GM19395 (cell line): Measurements from ENCODE around the gene LOXHD1.

Experiments used
- ATAC-seq: cut with Tn5 transposase; IDR thresholded peaks from one replicate; pipeline ENCODE4 v1.9.1; 2021; ENCODE audit warnings: mild to moderate bottlenecking, moderate library complexity; ENCODE audit not compliant: unreplicated experiment

Gene LOXHD1

DNA sequence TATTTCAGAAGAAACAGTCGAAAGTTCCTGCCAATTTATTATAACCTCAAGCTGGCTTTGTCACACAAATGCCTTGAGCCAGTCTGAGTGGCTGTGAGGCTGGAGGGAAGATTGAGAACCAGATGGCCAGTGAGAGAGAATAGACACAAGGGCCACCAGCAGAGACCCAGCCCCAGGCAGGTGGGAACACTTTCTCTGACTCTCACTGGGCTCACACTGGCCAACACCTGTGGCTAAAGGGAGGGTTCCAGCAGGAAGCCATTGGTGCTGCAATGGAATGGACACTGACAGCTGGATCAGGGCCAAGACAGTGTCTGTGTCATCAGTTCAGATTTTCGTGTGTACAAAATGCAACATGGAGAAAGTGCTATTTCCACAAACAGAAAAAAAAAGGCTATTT is 29.9 kb downstream of the LOXHD1 start:
- ATAC-seq, result no peak

DNA sequence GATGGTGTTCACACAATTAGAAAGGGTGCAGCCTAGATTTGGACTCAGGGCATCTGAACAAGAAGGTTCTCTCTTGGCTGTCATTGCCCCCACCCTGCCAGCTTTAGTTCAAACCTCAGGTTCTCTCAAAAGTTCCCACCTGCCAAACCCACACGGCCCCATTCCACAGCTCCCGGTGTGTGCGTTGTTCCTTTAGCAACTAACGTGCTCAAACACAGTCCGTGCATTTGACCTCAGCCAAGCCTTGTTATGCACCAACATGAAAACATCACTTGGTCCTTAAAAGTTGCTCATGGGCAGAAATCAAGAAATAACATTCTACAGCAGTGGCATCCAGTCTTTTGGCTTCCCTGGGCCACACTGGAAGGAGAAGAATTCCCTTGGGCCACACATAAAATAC is 32.0 kb downstream of the LOXHD1 start:
- ATAC-seq, result no peak

DNA sequence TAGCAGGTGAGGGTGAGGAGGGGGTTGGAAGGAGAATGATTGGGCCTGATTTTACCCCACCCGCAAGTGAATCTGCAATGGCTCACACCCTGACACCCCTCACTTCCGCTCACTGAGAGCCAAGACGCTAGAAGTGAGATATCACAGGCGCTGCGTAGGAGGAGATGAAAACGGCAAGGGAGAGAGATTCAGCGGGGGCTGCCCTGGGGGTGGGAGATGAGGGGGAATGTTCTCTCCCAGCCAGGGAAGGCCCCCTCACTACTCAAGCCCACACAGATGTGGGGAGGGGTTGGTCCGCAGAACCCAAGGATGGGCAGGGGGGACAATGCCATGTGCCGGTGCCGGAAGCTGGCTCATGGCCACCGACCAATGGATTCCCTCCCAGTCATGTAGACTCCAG is 32.9 kb downstream of the LOXHD1 start:
- no peak for ATAC-seq

DNA sequence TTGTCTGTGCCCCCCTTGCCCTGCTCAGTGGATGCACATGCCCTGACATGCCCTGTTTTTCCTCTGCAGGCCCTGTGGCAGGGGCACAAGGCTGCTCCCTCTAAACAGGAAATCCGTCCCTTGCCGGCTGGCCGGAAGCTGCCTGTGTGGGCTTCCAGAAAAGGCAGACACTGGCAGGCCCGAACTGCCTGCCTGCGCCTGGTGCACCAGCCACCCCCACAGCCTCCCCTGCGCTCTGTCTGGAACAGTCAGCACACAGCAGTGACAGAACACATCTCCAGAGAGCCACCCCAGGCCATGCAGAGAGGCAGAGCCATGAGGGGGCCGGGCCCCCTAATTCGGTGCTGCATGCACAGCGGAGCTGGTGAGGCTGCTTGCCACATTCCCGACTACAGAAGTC is 33.5 kb downstream of the LOXHD1 start:
- ATAC-seq, result no peak

DNA sequence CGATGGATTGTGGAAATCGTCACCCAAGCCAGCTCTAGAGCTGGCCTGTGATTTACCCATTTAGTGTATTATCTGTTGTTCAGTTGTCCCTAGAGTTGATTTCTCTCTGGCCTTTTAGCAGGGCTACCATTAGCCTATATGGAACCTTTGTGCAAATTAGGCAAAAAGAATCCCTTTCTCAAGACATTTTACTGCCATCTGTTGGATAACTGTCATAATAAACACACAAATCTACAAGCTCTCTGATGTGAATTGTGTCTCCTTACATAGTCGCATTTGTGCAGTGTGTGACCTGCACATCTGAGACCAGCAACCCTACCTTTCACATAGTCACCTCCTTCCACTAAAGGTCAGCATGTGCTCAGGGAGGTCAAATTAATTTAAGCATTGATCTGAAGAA is 34.0 kb downstream of the LOXHD1 start:
- no peak for ATAC-seq

DNA sequence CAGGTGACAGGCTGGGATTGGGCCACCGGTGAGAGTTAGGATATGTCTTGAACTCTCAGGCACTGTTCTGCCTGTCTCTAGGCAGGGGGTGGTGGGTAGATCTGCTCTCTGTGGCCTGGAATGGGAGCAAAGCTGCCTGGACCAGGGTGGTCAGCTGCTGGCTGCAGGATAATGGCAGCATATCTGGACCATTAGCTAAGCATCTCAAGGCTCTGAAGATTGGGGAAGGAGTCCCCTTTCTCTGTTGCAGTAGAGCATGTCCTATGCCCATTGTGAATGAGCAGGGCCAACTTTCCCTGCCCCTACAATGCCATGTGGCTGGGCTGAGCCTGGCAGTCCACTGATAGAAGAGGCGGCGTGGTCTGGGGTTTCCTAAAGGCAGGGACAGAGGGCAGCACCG is 34.6 kb downstream of the LOXHD1 start:
- ATAC-seq, result no peak

DNA sequence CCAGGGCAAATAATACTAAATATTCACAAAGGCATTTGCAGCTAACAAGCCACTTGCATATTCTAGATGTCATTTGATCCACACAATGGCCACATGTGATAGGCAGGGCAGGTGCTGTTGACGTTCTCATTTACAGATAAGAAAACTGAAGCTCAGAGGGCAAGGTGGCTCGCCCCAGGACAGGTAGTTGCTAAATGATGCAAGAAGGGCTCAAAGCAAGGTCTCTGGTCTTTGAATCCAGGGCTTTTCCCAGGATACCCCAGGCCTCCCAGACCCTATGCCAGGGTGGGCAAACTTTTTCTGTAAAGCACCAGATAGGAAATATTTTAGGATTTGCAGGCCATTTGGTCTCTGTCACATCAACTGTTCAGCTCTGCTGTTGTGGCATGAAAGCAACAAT is 35.1 kb downstream of the LOXHD1 start:
- no peak for ATAC-seq

DNA sequence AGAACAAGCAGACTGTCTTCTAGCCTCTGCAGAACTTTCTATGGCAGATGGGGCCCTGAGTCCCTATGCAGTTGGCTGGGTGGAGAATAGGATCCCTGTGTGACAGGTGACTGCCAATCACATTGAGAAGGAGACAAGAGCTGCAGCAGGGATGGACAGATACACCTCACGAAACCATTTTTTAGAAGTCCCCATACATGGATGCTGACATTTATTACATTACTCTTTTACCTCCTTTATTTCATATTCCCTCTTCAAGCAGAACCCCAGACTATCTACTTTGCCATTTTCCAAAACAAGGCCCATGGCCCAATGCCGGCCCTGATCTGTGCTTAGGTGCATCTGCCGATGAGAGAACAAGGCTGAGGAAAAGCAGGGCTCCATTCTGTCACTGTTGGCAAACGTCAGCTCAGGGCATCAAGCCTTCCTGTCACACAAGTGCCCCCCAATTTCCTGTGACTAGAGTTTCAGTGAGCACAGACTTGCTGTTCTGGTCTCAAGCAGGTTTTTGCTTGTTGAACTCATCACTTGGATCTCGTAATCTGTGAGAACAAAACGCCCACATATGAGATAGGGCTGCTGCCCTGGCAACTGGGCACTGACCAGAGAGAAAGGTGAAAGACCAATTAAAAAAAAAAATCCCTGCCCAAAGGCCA is 35.8 kb downstream of the LOXHD1 start:
- ATAC-seq, result no peak

DNA sequence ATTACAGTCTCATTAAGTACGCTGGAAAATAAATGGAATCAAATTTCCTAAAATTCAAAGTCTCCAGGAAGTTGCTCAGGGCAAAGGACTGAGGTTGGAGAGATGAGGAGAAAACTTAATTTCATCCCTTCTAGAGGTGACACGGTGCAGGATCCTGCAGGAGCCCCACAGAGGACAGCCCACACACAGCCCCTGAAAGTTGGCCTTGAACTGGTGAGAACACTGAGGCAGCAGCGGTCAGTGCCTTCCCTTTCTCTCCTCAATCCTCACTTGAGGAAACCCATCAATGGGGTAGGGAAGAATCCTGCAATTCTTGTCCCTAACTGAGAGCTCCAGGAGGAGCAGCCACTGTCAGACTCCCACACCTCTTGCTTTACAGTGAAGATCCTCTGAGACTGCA is 37.5 kb downstream of the LOXHD1 start:
- no peak for ATAC-seq

DNA sequence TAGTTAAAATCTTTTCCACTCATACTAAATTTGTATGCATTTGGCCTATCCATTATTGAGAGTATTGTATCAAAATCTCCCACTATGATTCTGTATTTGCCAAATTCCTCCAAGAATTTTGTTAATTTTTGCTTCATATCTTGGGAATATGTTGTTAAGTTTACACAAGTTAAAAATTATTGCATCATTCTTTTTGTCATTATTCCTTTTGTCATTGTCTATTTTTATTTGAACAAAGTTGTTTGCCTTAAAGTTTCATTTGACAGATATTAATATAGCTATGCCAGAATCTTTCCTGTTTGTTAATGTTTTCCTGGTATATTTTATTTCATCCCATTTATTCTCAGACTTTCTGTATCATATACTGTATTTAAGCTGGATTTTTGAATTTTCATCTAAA is 41.3 kb downstream of the LOXHD1 start:
- ATAC-seq, result no peak

DNA sequence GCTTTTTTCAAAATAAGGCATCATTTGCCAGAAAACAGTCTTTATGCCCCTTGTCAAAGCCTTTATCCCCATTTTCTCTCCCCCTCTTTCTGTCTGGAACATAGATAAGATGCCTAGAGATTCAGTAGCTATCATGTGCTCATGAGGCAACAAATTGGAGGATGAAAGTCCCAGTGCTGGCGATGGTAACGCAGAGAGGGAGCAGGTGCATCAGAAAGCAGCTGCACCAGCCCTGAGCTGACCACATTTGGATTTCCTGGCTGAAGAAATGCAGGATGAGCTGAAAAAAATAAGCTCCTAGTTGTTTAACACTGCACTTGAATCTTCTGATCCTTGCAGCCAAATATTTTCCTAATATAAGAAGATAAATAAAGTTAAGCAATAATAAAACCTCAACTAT is 48.0 kb downstream of the LOXHD1 start:
- no peak for ATAC-seq

DNA sequence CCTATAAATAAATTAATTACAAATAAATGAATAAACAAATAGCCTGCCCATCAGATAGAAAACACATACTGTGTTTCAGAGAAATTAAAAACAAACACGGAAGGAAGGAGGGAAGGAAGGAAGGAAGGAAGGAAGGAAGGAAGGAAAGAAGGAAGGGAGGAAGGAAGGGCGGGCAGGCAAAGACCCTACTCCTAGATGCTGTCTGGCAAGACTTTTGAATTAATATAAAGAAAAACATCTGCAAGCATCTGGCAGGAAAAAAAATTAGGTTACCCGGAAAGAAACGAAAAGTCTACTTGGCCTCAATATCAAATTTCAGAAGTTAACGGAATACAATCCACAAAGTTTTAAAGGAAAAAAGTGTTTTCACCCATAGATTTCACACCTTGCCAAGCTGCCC is 49.1 kb downstream of the LOXHD1 start:
- ATAC-seq, result no peak

DNA sequence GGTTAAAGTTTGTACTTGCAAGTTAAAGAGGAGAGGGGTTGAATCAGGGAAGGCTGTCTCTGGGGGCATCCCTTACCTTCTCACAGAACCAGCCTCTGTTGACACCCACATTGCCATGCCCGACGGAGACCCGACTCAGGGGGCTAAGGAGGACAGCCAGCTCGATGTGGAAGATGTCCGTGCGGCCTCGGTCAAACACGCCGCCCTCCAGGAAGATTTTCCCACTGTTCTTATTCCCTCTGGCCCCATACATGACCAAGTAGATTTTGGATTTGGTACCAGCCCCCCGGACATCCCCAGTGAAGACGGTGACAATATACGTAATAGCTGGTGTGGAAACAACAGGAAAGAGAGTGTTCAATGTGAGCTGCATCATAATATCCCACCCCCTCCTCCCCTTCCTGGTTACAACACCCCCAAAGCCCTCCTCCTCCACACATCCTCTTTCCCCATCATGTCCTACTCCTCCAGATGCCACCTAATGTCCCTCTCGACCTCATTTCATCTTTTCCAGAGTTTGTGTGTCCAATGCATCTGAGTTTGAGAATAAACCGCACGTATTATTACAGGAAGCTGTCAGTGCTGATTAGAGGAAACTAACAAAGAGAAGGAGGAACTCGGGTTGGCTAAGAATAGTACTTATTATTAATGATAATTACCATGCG is 55.7 kb downstream of the LOXHD1 start:
- no peak for ATAC-seq

DNA sequence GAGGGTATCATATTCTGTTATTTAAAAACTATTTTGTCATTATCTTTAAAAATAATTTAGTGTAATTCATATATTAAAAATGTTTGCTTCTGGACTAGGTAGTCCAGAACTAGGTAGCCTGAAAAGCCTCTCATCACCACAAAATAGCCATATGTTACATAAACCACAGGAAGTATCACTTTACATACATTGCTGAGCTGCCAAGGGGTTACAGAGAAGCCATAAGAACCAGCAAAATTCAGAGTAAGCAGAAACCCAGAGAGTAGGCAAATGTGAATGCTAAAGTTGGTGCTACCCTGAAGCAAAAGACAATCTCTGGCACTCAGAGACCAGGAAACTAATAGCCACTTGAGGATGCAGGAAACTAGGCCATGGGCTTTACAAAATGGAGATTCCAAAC is 60.9 kb downstream of the LOXHD1 start:
- no peak for ATAC-seq

DNA sequence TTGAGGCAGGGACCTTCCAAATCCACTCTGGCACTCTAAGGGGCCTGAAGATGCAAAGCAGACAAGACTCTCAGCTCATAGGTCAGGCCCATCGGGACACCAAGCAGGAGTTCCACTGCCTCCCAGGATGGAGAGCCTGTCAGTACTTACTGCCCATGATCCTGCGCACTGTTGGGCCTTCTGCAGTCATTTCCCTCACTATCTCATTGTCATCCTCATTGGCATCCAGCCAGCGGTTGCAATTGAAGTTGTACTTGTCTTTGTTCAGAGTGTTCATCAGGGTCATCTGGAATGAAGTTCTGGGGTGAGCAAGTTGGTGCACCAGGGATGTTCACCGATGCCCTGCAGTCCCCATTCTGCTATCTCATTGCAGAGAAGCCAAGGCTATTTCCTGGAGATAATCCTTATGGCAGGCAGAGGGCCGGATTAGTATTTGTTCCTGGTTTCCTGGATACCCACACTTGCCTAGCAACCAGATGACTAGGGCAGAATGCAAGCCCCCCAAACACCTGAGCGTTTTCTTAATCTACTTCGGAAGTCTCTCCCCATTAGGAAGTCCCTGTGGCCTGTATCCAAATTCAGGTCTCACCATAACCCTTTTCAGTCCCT is 65.1 kb downstream of the LOXHD1 start:
- ATAC-seq, result no peak

DNA sequence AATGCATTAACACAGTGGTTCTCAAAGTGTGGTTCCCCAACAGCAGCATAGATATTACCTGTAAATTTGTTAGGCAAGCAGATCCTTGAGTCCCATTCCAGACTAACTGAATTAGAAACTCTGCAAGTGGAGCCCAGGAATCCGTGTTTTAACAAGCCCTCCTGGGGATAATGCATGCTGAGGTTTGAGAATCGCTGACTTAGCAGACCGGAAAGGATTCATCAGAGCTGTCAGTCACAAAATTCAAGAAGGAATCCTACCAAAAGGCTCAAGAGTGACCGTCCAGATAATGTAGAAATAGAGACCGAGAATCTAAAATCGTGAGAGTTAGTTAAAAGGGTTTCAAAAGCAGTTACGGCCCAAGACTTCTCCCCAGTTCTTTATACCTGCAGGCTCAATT is 66.9 kb downstream of the LOXHD1 start:
- ATAC-seq, result no peak

DNA sequence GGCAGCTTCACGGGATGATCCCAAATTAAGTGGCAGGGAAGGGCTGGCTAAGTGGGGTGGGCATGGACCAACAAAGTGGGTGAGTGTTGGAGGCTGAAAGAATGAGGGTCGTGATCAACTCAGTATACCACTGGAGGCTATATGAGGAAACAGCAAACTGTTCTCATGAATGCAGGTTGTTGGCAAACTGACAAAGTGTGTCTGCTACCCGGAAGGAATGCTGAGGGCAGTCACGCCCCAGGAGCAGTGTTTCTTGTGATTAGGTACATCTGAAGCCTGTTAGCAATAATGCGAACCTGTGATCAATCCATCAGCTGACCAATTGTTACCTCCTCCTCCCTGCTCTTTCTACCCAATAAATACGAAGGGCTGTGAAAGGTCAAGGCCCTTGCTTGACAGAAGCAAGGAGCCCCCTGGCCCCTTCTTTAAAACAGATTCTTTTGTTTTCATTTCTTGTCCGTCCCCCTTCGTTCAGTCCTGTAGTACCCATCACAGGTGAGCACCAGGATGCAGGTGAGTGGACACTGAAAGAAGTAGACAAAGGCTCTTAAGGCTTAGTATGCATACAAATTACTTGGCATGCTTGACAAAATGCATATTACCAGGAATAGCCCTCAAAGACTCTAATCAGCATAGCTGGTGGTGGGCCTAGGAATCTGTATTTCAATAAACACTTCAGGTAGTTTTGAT is 67.9 kb downstream of the LOXHD1 start:
- ATAC-seq, result no peak

DNA sequence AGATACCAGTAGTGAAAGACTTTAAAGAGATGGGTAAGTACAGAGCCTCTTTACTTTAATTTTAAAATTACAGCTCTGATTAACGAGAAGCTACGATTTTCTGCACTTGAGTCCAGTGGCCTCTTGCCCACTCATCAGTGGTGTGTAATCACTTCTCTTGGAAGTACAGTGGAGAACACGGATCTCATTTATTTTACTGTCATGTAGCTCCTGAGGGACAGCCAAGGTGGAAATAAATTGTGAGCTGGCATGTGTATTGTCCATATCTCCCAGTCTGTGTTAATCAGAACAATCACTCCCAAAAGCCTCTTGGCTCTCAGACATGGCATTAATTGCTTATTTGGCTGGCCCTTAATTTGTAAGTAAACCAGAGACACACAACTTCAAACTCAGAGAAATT is 69.4 kb downstream of the LOXHD1 start:
- no peak for ATAC-seq

DNA sequence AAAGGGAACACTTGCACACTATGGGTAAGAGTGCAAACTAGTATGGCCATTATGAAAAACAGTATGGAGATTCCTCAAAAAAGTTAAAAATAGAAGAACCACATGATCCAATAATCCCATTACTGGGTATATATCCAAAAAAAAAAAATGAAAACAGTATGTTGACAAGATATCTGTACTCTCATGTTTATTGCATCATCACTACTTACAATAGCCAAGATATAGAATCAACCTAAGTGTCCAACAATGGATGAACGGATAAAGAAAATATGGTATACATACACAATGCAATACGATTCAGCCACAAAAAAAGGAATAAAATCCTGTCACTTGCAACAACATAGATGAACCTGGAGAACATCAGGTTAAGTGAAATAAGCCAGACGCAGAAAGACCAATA is 73.3 kb downstream of the LOXHD1 start:
- no peak for ATAC-seq

DNA sequence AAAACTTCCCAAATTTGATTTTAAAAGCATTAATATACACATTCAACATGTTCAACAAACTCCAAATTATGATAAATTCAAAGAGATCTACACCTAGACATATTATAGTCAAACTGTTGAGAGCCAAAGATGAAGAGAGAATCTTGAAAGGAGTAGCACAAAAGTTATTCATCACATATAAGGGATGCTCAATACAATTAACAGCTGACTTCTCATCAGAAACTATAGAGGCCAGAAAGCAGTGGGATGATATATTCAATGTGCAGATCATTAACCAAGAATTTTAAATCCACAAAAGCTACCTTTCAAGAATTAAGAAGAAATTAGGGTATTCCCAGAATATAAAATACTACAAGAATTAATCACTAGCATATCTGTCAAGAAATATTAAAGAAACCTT is 75.4 kb downstream of the LOXHD1 start:
- ATAC-seq, result no peak

DNA sequence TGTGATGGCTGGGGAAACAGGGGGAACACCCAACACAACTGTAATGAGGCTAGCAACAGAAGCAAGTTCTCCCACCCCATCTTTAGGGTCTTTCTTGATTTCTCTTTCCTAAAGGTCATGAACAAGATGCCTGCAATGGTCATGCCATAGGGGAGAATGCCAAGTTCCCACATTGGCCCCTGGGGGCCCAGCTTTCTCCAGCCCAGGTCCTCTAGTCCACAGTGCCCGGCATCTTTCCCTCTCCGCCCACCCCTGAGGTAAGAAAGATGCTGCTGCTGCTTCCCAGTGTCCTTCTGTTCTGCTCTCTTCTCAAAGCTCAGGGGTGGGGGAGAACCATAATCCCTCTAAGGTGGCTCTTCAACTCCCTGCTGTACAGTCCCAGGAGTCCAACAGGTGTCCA is 78.0 kb downstream of the LOXHD1 start:
- ATAC-seq, result no peak

DNA sequence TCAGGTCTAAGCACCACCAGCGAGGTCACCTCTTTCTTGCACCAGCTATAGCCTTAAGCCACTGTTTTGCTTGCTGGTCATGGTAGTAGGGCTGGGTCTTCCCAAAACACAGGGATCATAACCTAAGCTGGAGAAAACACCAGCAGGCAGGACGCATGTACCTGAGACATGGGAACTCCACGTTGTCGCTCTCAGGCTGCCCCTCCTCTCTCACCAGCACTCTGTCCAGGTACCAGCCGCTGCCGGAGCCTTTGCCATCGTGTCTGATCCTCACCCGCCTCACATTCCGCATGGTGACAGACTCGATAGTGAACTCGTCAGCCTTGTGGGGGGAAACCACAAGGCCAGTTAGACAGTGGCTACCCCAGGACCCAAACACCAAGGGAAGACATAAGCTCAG is 79.5 kb downstream of the LOXHD1 start:
- no peak for ATAC-seq
